GM21447 (cell line): ENCODE results near the gene LDAH.
A peak's percentile ranks its signal among the peaks of the same experiment; 100 is the strongest.

Source experiments
- ATAC-seq: cut with Tn5 transposase; IDR thresholded peaks from one replicate; pipeline ENCODE4 v1.9.1; 2021; ENCODE audit not compliant: unreplicated experiment

Gene LDAH

DNA sequence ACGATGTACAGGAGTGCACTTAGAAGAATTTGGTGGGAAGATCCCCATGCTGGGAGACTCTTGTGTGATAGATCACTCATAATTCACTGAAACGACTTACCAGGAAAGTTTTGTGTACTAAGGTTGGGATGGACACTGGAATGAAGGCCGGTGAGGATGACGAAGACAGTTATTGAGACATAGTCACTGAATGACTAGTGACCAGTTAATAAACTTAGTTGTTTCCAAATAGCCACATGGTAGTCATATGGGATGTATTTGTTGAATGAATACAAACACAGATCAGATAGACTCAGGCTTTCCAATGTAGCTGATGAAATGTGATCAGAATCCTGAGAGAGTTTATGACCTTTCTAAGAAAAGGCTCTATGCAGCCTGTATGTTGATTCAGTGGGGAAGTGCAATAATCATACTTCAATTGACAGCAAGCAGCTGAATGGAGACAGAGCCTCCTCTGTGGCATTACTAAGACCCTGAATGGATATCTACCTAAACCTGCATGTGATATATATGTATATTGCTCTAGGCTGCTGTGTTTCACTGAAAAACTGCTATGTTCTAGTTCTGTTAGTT lies 135.6 kb downstream of the LDAH start:
- no peak for ATAC-seq

GRCh38 chr2:20684581-20685063 lies 138.3 kb downstream of the LDAH start:
- ATAC-seq: no peak

GRCh38 chr2:20682167-20682920 lies 140.6 kb downstream of the LDAH start:
- no peak for ATAC-seq

- no peak for ATAC-seq
These were observed 142.0 kb downstream of the LDAH start for GRCh38 chr2:20680744-20681375.

- ATAC-seq: no peak
These were observed 144.1 kb downstream of the LDAH start for GRCh38 chr2:20678780-20679179.

- no peak for ATAC-seq
These were observed 144.9 kb downstream of the LDAH start for GRCh38 chr2:20678086-20678395.

- ATAC-seq: peak; percentile 29
These were observed 145.4 kb downstream of the LDAH start for GRCh38 chr2:20677301-20678085.

DNA sequence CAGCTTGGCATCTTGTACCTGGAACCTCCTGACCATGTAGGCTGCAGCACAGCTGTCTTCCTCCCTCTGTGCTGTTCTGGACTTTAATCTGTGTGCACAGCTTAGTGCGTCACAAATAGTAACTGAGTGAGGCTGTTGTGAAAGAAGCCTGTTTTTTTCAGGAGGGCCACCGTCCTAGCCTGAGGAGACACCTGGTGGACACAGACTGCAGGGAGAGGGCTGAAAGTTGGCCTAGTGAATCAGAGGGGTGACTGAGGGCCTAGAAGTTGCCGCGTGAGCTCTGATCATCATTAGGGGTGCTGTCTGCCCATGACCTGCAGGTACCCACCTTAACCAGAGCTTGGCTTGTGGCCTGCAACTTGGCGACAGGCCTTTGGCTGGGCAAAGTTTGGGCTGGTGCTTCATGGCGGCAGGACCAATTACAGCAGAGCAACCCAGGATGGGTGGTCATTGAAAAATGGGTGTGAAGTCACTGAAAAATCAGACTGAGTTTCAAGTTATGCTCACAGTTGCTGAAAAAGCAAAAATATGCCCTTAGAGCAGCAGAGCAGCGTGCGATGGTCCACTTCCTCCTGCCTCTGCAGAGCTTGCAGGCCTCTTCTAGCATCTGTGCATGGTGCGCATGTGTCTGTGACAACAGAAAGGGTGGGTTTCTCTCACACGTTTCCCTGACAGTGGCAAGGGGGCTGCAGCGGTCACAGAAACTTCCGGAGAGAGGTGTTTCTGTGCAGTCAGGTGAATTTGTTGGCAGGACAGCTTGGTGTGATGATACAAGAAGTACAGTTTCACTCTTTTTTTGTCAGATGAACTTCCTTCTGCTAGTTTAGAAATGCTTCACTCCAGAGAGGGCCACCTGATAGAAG lies 146.3 kb downstream of the LDAH start:
- peak; percentile 77 for ATAC-seq

DNA sequence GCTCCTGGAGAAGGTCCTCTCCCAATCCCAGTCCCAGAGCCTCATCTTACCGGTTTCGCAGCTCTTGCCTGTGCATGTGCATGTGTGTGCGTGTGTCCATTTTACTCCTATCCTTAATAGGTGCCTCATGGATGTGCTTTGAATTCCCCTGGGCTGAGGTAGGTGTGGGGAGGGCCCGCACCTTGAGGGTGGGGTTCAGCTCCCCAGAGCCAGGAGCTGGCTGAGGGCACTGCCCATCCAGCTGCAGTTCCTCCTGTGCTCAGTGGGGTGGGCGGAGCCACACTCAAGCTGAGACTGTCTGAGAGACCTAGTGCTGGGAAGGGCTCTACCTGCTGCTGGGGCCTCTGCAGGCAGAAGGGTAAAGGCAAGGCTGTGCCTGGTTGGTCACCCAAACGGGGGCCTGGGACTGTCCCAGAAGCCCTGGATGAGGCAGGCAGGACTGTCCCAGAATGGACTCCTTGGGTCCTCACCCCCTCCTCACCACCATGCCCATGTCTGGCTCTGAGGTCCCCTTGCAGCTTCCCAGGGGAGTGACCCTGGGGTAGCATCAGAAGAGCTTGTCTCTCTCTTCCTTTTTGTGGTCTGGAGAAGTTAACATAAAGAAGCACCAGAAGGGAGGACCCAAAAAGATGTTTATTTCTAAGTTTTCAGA lies 147.1 kb downstream of the LDAH start:
- ATAC-seq: peak; percentile 44

GRCh38 chr2:20674974-20675679 lies 147.8 kb downstream of the LDAH start:
- ATAC-seq: no peak

GRCh38 chr2:20674309-20674965 lies 148.5 kb downstream of the LDAH start:
- ATAC-seq: no peak

DNA sequence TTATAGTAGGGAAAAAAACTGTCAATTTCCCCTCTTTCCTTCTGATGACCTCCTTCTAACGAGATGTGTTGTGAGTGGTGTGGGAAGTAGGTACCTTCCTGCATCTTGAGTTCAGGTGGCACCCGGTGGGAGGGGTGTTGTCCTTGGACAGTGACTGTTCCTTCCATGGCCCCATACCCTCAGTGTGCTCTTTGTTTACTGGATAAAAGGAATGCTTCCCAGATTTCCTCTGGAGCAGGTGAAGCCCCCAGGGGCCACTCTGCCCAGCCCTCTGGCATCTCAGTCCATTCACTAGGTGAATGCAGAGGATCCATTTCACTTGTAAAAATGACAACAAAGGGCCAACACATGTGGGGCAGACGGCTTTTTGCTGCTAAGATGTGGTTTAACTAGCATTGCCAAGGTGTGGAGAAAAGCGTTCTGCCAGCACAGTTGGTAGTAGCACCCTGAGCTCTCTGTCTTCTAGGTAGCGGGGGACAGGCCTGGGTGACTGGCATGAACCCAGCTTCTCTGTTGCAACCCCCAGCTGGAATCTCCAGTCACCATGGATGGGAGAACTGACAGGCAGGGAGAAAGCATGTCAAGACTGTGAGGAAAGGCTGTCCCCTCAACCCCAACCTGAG lies 149.1 kb downstream of the LDAH start:
- no peak for ATAC-seq

DNA sequence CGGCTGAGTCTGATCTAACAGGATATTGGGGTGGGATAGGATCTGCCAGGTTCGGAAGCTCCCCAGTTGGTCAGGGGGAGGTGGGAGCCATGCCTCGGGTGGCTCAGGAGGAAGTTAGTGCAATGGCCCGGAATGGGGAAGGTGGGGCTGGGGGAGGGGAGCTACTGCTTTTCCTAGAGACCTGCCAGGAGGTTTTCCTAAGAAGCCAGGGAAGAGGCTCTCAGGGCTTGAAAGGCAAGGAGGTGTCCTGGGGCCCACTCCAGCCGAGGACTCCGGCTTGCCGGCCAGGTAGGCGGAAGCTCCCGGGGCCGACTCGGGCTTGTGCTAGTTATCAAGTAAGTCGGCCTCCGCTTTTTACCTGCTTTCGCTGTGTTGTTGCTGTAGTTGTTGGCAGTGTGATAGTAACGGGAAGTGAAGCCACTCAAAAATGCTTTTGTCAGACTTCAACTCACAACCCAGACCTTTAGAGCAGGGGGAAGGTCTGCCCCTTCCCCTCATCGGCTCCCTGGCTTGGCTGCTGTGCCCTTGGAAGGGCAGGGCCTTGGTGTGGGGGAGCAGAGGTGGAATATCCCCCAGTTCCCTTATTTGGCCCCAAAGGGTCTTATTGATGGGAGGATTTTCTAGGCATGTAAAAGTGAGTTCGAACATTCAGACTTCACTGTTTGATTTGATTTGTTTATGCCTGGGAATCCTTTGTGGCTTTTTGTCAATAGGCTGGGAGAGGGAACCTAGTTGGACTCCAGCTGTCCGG lies 150.5 kb downstream of the LDAH start:
- ATAC-seq: no peak

GRCh38 chr2:20671736-20672080 lies 151.2 kb downstream of the LDAH start:
- ATAC-seq: no peak

GRCh38 chr2:20671036-20671735 lies 151.7 kb downstream of the LDAH start:
- ATAC-seq: no peak

DNA sequence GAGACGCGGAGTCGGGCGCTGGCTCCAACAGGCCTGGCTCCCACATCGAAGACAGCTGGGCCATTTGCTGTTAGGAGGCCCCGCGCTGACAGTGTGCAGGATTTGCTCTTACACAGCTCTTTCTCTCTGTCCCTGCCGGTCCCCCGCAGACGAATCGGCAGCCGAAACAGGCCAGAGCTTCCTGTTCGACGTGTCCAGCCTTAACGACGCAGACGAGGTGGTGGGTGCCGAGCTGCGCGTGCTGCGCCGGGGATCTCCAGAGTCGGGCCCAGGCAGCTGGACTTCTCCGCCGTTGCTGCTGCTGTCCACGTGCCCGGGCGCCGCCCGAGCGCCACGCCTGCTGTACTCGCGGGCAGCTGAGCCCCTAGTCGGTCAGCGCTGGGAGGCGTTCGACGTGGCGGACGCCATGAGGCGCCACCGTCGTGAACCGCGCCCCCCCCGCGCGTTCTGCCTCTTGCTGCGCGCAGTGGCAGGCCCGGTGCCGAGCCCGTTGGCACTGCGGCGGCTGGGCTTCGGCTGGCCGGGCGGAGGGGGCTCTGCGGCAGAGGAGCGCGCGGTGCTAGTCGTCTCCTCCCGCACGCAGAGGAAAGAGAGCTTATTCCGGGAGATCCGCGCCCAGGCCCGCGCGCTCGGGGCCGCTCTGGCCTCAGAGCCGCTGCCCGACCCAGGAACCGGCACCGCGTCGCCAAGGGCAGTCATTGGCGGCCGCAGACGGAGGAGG lies 152.4 kb downstream of the LDAH start:
- no peak for ATAC-seq
